Liver (tissue), 3 donors: Measurements from ENCODE around the gene FBXO8.

Source experiments
- GABPA ChIP-seq, 2 donors: IDR thresholded peaks in 1 of 2; conservative IDR thresholded peaks in 1 of 2; 2 replicates each; pipeline ENCODE4 v1.6.1; 2016; ENCODE audit warnings: antibody characterized with exemption in 2 of 2, mild to moderate bottlenecking in 1 of 2, moderate library complexity in 1 of 2
- HNF4A ChIP-seq, 2 donors: conservative IDR thresholded peaks; 2 replicates each; pipeline ENCODE4 v1.6.1; 2016; ENCODE audit warnings: antibody characterized with exemption in 2 of 2, mild to moderate bottlenecking in 2 of 2
- HNF4G ChIP-seq: IDR thresholded peaks from 2 replicates; pipeline ENCODE4 v1.6.1; 2016; ENCODE audit warnings: antibody characterized with exemption
- JUND ChIP-seq, 2 donors: IDR thresholded peaks; 2 replicates each; pipeline ENCODE4 v1.6.1; 2016; ENCODE audit warnings: antibody characterized with exemption in 2 of 2
- RAD21 ChIP-seq, 2 donors: IDR thresholded peaks; 2 replicates each; pipeline ENCODE4 v1.6.1; 2016; ENCODE audit warnings: antibody characterized with exemption in 2 of 2, mild to moderate bottlenecking in 2 of 2
- RXRA ChIP-seq, 2 donors: IDR thresholded peaks; 2 replicates each; pipeline ENCODE4 v1.6.1; 2017 to 2018; ENCODE audit warnings: antibody characterized with exemption in 2 of 2, mild to moderate bottlenecking in 1 of 2
- SP1 ChIP-seq: IDR thresholded peaks from 2 replicates; pipeline ENCODE4 v1.6.1; 2018; ENCODE audit warnings: antibody characterized with exemption, mild to moderate bottlenecking
- TAF1 ChIP-seq: conservative IDR thresholded peaks from 2 replicates; pipeline ENCODE4 v1.6.1; 2016; ENCODE audit warnings: antibody characterized with exemption, mild to moderate bottlenecking
- YY1 ChIP-seq: IDR thresholded peaks from 2 replicates; pipeline ENCODE4 v1.6.1; 2016; ENCODE audit warnings: antibody characterized with exemption, mild to moderate bottlenecking
- TF ChIP-seq, protein P1 (sequence below): fragments of 150-350 bp; IDR thresholded peaks from 2 replicates; pipeline ENCODE4 v1.5.1; 2017; ENCODE audit warnings: improper control_type of control experiment, low read depth, low read length; ENCODE audit not compliant: missing input control
- TF ChIP-seq, protein P2 (sequence below): IDR thresholded peaks from 2 replicates; pipeline ENCODE4 v1.6.1; 2016; ENCODE audit warnings: antibody characterized with exemption
- TF ChIP-seq, protein P3 (sequence below): IDR thresholded peaks from 2 replicates; pipeline ENCODE4 v1.6.1; 2016; ENCODE audit warnings: antibody characterized with exemption, mild to moderate bottlenecking
- TF ChIP-seq, protein P4 (sequence below): IDR thresholded peaks from 2 replicates; pipeline ENCODE4 v1.6.1; 2016; ENCODE audit warnings: antibody characterized with exemption
- donor health status: healthy.
- donor health status: healthy.

DNA sequence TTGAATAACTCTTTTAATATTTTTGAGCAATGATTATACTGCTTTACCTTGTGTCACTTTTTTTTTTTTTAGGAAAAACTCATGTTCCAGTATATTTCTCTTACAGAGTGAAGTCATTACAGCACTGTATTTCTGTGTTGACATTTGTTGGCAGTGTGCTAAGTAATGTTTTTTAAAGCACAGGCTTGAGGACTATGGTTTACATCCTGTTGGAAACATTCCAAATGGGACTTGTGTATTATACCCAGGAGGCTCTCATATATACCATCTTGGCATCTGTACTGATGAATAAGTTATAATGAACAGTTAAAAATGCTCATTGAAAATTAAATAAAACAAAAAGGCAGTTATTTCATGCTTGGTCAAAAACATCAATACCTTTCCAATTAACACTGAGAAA lies 34.1 kb upstream of the FBXO8 start:
- TF ChIP-seq HNF4A (conservative IDR thresholded peaks at IDR 0.05): no peak
- no peak for TF ChIP-seq HNF4G
- TF ChIP-seq, protein P1, sequence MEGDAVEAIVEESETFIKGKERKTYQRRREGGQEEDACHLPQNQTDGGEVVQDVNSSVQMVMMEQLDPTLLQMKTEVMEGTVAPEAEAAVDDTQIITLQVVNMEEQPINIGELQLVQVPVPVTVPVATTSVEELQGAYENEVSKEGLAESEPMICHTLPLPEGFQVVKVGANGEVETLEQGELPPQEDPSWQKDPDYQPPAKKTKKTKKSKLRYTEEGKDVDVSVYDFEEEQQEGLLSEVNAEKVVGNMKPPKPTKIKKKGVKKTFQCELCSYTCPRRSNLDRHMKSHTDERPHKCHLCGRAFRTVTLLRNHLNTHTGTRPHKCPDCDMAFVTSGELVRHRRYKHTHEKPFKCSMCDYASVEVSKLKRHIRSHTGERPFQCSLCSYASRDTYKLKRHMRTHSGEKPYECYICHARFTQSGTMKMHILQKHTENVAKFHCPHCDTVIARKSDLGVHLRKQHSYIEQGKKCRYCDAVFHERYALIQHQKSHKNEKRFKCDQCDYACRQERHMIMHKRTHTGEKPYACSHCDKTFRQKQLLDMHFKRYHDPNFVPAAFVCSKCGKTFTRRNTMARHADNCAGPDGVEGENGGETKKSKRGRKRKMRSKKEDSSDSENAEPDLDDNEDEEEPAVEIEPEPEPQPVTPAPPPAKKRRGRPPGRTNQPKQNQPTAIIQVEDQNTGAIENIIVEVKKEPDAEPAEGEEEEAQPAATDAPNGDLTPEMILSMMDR: no peak
- TF ChIP-seq JUND (IDR thresholded peaks at IDR 0.05): no peak
- no peak for TF ChIP-seq TAF1
- TF ChIP-seq RAD21 (IDR thresholded peaks at IDR 0.05): no peak
- TF ChIP-seq, protein P2, sequence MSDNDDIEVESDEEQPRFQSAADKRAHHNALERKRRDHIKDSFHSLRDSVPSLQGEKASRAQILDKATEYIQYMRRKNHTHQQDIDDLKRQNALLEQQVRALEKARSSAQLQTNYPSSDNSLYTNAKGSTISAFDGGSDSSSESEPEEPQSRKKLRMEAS: no peak
- TF ChIP-seq GABPA (IDR thresholded peaks at IDR 0.05 in 1 of 2, conservative IDR thresholded peaks at IDR 0.05 in 1 of 2): no peak
- TF ChIP-seq YY1: no peak
- TF ChIP-seq, protein P3, sequence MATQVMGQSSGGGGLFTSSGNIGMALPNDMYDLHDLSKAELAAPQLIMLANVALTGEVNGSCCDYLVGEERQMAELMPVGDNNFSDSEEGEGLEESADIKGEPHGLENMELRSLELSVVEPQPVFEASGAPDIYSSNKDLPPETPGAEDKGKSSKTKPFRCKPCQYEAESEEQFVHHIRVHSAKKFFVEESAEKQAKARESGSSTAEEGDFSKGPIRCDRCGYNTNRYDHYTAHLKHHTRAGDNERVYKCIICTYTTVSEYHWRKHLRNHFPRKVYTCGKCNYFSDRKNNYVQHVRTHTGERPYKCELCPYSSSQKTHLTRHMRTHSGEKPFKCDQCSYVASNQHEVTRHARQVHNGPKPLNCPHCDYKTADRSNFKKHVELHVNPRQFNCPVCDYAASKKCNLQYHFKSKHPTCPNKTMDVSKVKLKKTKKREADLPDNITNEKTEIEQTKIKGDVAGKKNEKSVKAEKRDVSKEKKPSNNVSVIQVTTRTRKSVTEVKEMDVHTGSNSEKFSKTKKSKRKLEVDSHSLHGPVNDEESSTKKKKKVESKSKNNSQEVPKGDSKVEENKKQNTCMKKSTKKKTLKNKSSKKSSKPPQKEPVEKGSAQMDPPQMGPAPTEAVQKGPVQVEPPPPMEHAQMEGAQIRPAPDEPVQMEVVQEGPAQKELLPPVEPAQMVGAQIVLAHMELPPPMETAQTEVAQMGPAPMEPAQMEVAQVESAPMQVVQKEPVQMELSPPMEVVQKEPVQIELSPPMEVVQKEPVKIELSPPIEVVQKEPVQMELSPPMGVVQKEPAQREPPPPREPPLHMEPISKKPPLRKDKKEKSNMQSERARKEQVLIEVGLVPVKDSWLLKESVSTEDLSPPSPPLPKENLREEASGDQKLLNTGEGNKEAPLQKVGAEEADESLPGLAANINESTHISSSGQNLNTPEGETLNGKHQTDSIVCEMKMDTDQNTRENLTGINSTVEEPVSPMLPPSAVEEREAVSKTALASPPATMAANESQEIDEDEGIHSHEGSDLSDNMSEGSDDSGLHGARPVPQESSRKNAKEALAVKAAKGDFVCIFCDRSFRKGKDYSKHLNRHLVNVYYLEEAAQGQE: no peak
- TF ChIP-seq, protein P4, sequence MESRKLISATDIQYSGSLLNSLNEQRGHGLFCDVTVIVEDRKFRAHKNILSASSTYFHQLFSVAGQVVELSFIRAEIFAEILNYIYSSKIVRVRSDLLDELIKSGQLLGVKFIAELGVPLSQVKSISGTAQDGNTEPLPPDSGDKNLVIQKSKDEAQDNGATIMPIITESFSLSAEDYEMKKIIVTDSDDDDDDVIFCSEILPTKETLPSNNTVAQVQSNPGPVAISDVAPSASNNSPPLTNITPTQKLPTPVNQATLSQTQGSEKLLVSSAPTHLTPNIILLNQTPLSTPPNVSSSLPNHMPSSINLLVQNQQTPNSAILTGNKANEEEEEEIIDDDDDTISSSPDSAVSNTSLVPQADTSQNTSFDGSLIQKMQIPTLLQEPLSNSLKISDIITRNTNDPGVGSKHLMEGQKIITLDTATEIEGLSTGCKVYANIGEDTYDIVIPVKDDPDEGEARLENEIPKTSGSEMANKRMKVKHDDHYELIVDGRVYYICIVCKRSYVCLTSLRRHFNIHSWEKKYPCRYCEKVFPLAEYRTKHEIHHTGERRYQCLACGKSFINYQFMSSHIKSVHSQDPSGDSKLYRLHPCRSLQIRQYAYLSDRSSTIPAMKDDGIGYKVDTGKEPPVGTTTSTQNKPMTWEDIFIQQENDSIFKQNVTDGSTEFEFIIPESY: no peak
- no peak for TF ChIP-seq SP1
- TF ChIP-seq RXRA (IDR thresholded peaks at IDR 0.05): no peak
